ENCODE results near the gene ATP2B1.

DNA sequence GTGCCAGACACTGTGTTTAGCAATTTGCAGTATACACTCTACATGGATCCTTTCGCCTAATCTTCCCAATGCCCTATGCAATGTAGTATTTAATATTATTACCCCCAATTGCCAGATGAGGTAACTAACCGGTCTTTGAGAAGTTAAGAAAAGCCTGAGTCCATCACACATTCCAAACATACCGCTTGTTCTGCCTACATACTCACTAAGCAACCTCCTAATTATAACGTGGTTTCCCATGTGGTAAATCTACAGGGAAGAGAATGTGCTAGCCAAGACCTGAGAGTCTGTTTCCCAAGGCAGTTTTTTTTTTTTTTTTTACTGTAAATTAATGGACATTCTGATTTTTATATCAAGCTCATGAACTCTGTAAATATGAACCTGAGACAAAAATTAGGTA lies 37.2 kb downstream of the ATP2B1 start:
- TF ChIP-seq EP300 (IDR thresholded peaks at IDR 0.05) = no peak
- TF ChIP-seq CTCF (IDR thresholded peaks at IDR 0.05) = no peak
- no peak for TF ChIP-seq POLR2A (IDR thresholded peaks at IDR 0.05)
- TF ChIP-seq POLR2AphosphoS5 (IDR thresholded peaks at IDR 0.05) = no peak

Measured in suprapubic skin (tissue), 4 donors.